NOMO-1 treated with DMSO at 0.1 percent for 48 hours (cell line): Measurements from ENCODE around the gene PUS3.

Experiments
- DNase-seq: peaks from one replicate; lab custom pipeline; 2025; ENCODE audit not compliant: unreplicated experiment; lab: John Stamatoyannopoulos, UW

The PUS3 gene

GRCh38 chr11:125902927-125903710 lies at the start of gene PUS3:
Gene PUS3 (minus strand): TSS chr11:125903206. CDS start chr11:125896284, 6,922 bp downstream.
- peak; percentile 82 for DNase-seq

DNA sequence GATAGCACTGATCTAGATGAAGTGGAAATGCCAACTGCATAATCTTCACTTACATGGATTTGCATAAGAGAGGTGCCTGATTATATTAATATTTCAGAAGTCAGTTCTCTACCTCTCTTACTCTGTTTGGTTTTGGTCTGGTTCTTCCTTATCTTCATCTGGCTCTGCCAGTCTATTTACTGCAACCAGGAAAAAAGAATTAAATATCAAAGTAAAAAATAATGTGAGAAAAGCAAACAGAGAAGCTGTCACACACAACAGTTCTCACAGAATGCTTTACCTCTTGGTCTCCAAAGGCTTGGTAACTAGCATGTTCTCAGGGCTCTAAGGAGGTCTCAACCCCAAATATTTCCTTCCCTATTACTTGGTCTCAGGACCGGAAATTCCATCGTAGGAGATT lies 49.6 kb upstream of the PUS3 start:
- no peak for DNase-seq

GRCh38 chr11:125951731-125952130 lies 48.7 kb upstream of the PUS3 start:
- no peak for DNase-seq

GRCh38 chr11:125950696-125951651 lies 48.0 kb upstream of the PUS3 start:
- DNase-seq: no peak

GRCh38 chr11:125950178-125950490 lies 47.1 kb upstream of the PUS3 start:
- no peak for DNase-seq

GRCh38 chr11:125949271-125950177 lies 46.5 kb upstream of the PUS3 start:
- DNase-seq: no peak

DNA sequence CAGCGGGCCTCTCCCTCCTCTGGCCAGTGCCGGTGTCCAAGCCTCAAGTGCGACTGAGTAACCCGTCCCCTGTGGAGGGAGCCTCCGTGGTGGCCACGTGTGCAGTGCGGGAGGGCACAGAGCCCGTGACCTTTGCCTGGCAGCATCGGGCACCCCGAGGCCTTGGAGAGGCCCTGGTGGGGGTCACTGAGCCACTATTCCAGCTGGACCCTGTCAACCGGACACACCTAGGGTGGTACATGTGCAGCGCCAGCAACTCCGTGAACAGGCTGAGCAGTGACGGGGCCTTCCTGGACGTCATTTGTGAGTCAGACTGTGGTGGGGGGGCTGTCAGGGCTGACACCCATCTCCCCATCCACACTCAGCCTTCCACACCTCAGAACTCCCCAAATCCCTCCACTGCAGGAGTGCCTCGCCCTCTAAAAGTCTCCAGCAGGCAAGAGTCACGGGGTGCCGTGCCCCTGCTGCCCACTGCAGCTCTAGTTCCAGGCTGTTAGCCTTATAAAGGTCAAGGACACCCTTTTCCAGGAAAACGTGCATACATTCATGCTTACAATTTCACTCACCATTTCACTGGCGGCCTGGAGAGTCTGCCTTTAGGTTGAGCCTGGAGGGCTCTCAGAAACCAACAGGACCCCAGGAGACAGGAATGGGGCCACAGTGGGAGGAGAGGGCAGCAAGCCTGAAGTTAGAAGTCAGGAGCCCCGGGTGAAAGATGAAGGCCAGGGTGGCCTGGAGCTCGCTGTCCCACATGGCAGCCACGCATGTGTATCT lies 45.5 kb upstream of the PUS3 start:
- no peak for DNase-seq

GRCh38 chr11:125947419-125948277 lies 44.6 kb upstream of the PUS3 start:
- no peak for DNase-seq

- DNase-seq: no peak
Observed at GRCh38 chr11:125946712-125947418, 43.9 kb upstream of the PUS3 start.

DNA sequence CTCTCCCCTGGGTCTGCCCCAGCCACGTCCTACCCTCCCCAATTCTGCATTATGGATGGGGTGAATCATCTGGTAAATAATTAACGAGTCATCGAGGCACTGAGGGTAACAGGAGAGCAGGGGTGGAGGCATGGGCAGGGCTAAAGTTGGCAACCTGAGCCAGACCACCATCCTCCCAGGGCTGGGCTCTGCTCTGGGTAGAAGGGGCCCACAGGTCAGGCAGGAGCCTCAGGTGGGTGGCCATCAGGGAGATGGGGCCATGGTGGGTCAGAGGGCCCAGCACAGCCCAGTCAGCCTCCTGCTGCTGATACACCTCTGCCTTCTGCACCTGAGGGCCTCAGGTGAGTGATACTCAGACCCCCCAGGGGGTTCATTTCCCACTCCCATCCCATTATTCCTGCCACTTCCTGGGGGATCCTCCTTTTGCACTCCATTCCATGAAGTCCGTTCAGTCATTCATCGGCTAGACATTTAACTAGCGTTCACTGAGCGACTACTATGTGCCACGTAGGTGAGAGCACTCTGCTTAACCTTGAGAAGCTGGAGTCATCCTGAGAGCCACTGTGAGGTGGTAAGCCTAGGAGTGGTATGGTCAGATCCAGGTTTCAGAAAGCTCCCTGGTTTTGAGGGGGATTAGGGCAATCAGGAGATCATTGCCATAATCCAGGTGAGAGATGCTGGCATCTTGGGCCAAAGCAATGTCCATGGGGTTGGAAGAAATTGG lies 43.0 kb upstream of the PUS3 start, which contains the start of gene VSIG10L2:
Gene VSIG10L2, plus strand, starts transcription at position 248 of the 724 bp plus-strand sequence. Its CDS starts 12 bp downstream, at position 260.
- DNase-seq: no peak

GRCh38 chr11:125945011-125945796 lies 42.2 kb upstream of the PUS3 start:
- no peak for DNase-seq

DNA sequence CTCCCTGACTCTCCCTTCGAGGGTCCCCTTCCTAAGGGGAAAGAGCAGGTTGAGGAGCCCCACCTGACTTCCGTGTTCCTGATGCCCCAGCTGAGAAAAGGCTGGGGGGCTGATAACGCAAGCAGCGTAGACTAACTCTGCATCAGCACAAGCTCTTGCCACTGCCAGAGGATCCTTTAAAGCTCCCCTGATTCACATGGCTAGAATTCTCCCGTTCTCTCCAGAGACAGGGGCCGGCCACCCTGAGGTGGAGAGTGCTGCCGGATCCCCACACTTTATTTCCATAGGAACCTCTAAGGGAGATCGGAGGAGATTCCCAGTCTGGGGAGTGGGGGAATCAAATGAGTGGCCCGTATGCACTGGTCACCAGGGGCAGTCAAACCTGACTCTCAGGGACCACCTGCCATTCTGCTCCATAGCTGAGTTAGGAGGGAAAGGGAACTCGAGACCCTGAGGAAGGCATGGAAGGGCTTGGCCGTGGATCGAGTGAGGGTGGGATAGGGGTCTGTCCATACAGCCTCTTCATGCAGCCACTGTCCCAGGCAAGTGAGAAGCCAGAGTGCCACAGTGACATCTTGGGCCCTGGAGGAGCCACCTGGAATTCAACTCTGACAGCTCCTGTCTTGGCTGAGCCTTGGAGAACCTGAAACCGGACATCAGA lies 41.5 kb upstream of the PUS3 start:
- DNase-seq: no peak

DNA sequence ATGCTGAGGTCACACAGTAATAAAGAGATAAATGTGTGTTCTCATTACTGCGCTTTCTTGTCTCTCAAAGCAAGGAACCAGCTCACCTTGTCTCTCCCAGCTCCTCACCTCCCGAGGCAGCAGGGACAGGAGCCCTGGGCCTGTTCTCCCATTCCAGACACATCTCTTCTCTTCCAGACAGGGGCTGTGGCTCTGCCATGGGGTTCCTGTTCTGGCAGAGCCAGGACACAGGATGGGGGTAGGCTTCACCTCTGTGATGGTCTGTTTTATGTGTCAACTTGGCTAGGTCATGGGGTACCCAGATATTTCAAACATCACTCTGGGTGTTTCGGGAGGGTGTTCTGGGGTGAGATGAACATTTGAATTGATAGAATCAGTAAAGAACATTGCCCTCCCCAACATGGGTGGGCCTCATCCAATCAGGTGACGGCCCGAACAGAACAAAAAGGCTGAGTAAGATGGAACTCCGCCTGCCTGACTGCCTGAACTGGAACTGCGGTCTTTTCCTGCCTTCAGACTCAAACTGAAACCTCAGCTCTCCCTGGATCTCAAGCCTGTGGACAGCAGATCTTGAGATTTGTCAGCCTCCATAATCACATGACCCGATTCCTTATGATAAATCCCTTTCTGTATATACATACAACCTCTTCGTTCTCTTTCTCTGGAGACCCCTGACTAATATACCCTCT lies 40.8 kb upstream of the PUS3 start:
- DNase-seq: no peak

DNA sequence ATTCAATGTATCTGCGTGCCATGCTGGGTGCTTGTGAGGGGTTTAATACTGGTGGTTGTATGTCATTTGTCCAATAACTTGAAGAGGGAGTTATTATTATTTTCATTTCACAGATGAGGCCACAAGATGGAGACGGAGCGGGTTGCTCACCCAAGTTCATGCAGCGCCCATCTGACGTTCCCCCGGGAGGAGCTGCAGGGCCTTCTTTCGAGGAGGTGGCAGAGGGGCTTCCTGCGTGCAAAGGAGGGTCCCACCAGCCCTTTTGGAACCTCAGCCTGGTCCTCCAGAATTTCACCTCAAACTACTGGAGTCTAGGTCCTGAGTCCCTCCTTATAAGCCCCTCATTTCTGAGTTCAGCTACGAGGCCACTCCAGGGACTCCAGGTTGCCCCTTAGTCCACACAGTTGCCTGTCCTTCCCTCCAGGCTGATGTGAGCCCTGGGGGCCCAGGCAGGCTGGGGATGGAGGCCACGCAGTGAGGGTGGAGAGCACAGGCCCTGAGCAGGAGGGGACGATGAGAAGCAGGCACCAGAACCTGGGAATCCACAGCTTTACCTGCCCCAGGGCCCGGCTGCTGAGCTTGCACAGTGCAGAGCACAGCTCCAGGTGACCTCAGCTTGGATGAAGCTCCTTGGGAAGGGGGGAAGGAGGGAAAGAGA lies 39.9 kb upstream of the PUS3 start:
- no peak for DNase-seq
